Naive thymus-derived CD4-positive, alpha-beta T cell (primary cell): ENCODE measurements around the gene CNN2. TPM values are rescaled to one million over a fixed set of nuclear protein-coding genes. Genes with fewer than 3 reads are reported as not detected.

ENCODE experiments used
- ATAC-seq: fragments of 150-1000 bp; cut with Tn5 transposase; 2 replicates; pipeline ENCODE4 v1.10.0; 2021; ENCODE audit warnings: mild to moderate bottlenecking, moderate library complexity
- CTCF ChIA-PET: fragments of 350-600 bp; sonication (Branson Sonifier 250); formaldehyde crosslinking; loops from one replicate; lab custom pipeline; 2021; ENCODE audit warnings: antibody characterized with exemption; lab: Charles Lee
- POLR2A ChIA-PET: fragments of 350-600 bp; sonication (Branson Sonifier 250); formaldehyde crosslinking; loops from one replicate; lab custom pipeline; 2021; ENCODE audit warnings: antibody characterized with exemption, inconsistent platforms; lab: Charles Lee
- DNase-seq, 9 donors: peaks; one replicate each; pipeline versions ENCODE4 v3.0.0 to v3.0.0-alpha.2; 2020 to 2022; ENCODE audit warnings: mixed read lengths in 1 of 9
- H3K27ac ChIP-seq: one replicate; pipeline ENCODE4 v1.7.0; 2013; ENCODE audit warnings: mild to moderate bottlenecking, low read depth, low read length, moderate library complexity
- H3K27me3 ChIP-seq, 2 donors: one replicate each; pipeline ENCODE4 v1.7.0; 2013; ENCODE audit warnings: low read length in 2 of 2, mild to moderate bottlenecking in 2 of 2, moderate library complexity in 2 of 2; ENCODE audit not compliant: control insufficient read depth in 2 of 2, insufficient read depth in 2 of 2
- H3K36me3 ChIP-seq, 3 experiments: 1 replicate in 2 of 3; 2 replicates in 1 of 3; pipeline ENCODE4 v1.7.0; 2013; ENCODE audit warnings: low read length in 3 of 3, mild to moderate bottlenecking in 3 of 3, moderate library complexity in 1 of 3; ENCODE audit not compliant: insufficient read depth in 3 of 3, control insufficient read depth in 2 of 3
- H3K4me1 ChIP-seq, 2 donors: one replicate each; pipeline ENCODE4 v1.7.0; 2013; ENCODE audit warnings: low read length in 2 of 2, mild to moderate bottlenecking in 2 of 2, moderate library complexity in 1 of 2; ENCODE audit not compliant: control insufficient read depth in 2 of 2, insufficient read depth in 2 of 2
- H3K4me3 ChIP-seq: 2 replicates; pipeline ENCODE4 v1.7.0; 2013; ENCODE audit warnings: mild to moderate bottlenecking, low read length
- H3K9me3 ChIP-seq, 3 experiments: 1 replicate in 2 of 3; 2 replicates in 1 of 3; pipeline ENCODE4 v1.7.0; 2013; ENCODE audit warnings: low read length in 3 of 3; ENCODE audit not compliant: control insufficient read depth in 2 of 3
- H3K27ac Mint-ChIP-seq, 9 donors: one replicate each; pipeline ENCODE4 v1.8.0; 2020 to 2022; ENCODE audit warnings: mixed read lengths in 9 of 9, mild to moderate bottlenecking in 8 of 9, moderate library complexity in 5 of 9, inconsistent platforms in 2 of 9
- H3K27me3 Mint-ChIP-seq, 5 donors: one replicate each; pipeline ENCODE4 v1.8.0; 2021 to 2022; ENCODE audit warnings: mixed read lengths in 5 of 5, mild to moderate bottlenecking in 1 of 5
- H3K36me3 Mint-ChIP-seq, 5 donors: one replicate each; pipeline ENCODE4 v1.8.0; 2020 to 2022; ENCODE audit warnings: mixed read lengths in 5 of 5, mild to moderate bottlenecking in 3 of 5, inconsistent platforms in 1 of 5
- H3K4me1 Mint-ChIP-seq, 7 donors: one replicate each; pipeline ENCODE4 v1.8.0; 2020 to 2022; ENCODE audit warnings: mixed read lengths in 7 of 7, mild to moderate bottlenecking in 3 of 7, inconsistent platforms in 1 of 7
- H3K4me3 Mint-ChIP-seq, 10 donors: one replicate each; pipeline ENCODE4 v1.8.0; 2020 to 2022; ENCODE audit warnings: mild to moderate bottlenecking in 10 of 10, mixed read lengths in 10 of 10, moderate library complexity in 6 of 10, inconsistent platforms in 2 of 10
- H3K9me3 Mint-ChIP-seq, 11 donors: one replicate each; pipeline ENCODE4 v1.8.0; 2020 to 2022; ENCODE audit warnings: mixed read lengths in 11 of 11, mild to moderate bottlenecking in 4 of 11, inconsistent platforms in 1 of 11, moderate library complexity in 1 of 11
- intact Hi-C, 2 donors: fragments of 100-400 bp; cut with micrococcal nuclease; formaldehyde crosslinking; loops; one replicate each; pipeline ENCODE4 v1.15.1; 2023
- polyA plus RNA-seq, 2 donors: library from polyadenylated mRNA; unstranded; fragments of 300-500 nt; fragmentation: Illumina TruSeq; gene quantifications; one replicate each; pipeline ENCODE4 v1.2.3, GENCODE V29; 2021
- total RNA-seq, 6 experiments: library from RNA in 5 of 6; stranded (reverse) in 5 of 6; gene quantifications; 1 replicate in 5 of 6; 2 replicates in 1 of 6; pipeline ENCODE4 v1.2.3 and lab custom pipeline; 2021 to 2026

The CNN2 gene
- total and polyA plus RNA-seq, 7 experiments from 2014 or later: 234 to 704 (median 326) TPM

GRCh38 chr19:993831-994393, 32.5 kb upstream of the CNN2 start:
- Histone ChIP-seq H3K4me3 (no peak overlapping the region), H3K27me3 (no peaks in the 10 kb centered on the region), H3K27ac (no peak overlapping the region), H3K36me3 (peaks cover 0 to 53% (median 0%) of the 10 kb centered on the region in 3 experiments), H3K4me1 (peaks cover 14 to 18% of the 10 kb centered on the region in 2 donors), H3K9me3 (no peaks in the 10 kb centered on the region)
- H3K9me3 Mint-ChIP-seq: no peaks in the 10 kb centered on the region
- no peak for DNase-seq
- POLR2A ChIA-PET: no interaction called here
- ATAC-seq: no peak
- CTCF ChIA-PET: no interaction called here
- H3K4me3 Mint-ChIP-seq: no peak overlapping the region
- H3K36me3 Mint-ChIP-seq: peaks cover 0 to 5% (median under 1%) of the 10 kb centered on the region in 5 donors
- no peak overlapping the region for H3K27ac Mint-ChIP-seq
- intact Hi-C loops: no loop called here
- H3K27me3 Mint-ChIP-seq: peaks cover 1 to 23% (median 8%) of the 10 kb centered on the region in 5 donors
- peaks cover 6 to 8% (median 7%) of the 10 kb centered on the region in 7 donors for H3K4me1 Mint-ChIP-seq

GRCh38 chr19:994516-994915, 31.9 kb upstream of the CNN2 start:
- peaks cover 14 to 18% of the 10 kb centered on the region in 2 donors for H3K4me1 ChIP-seq
- no peak overlapping the region for H3K27ac ChIP-seq
- peaks cover 7 to 29% (median 14%) of the 10 kb centered on the region in 5 donors for H3K27me3 Mint-ChIP-seq
- peaks cover 0 to 5% (median 0%) of the 10 kb centered on the region in 11 donors for H3K9me3 Mint-ChIP-seq
- H3K4me3 ChIP-seq: no peak overlapping the region
- peaks cover 6 to 13% (median 7%) of the 10 kb centered on the region in 7 donors for H3K4me1 Mint-ChIP-seq
- ChIA-PET CTCF (no interaction called here), POLR2A (no interaction called here)
- no peak for ATAC-seq
- no peaks in the 10 kb centered on the region for H3K9me3 ChIP-seq
- peak overlapping the region in 1 of 9 donors; percentile 56 for H3K27ac Mint-ChIP-seq
- peaks cover 0 to 5% (median 4%) of the 10 kb centered on the region in 5 donors for H3K36me3 Mint-ChIP-seq
- intact Hi-C loops: no loop called here
- H3K36me3 ChIP-seq: peaks cover 0 to 47% (median 0%) of the 10 kb centered on the region in 3 experiments
- DNase-seq: no peak
- no peak overlapping the region for H3K4me3 Mint-ChIP-seq
- H3K27me3 ChIP-seq: no peaks in the 10 kb centered on the region

GRCh38 chr19:995051-995827, 31.2 kb upstream of the CNN2 start:
- ATAC-seq (no peak), DNase-seq (no peak)
- Mint-ChIP-seq H3K4me1 (peaks cover 6 to 13% (median 7%) of the 10 kb centered on the region in 7 donors), H3K9me3 (peaks cover 0 to 5% (median 0%) of the 10 kb centered on the region in 11 donors), H3K36me3 (peaks cover 0 to 5% (median 4%) of the 10 kb centered on the region in 5 donors), H3K27me3 (peaks cover 7 to 33% (median 14%) of the 10 kb centered on the region in 5 donors), H3K27ac (peak overlapping the region in 2 of 9 donors; percentile 43 to 54), H3K4me3 (no peak overlapping the region)
- peaks cover 14 to 18% of the 10 kb centered on the region in 2 donors for H3K4me1 ChIP-seq
- no peaks in the 10 kb centered on the region for H3K27me3 ChIP-seq
- ChIA-PET CTCF (no interaction called here), POLR2A (interaction anchor here (0.9 to 1.3 kb wide), 4 partner anchors 10 to 93 kb away, joined by 3 to 5 read pairs (median 4); partner anchors contain the start of gene WDR18)
- no peaks in the 10 kb centered on the region for H3K9me3 ChIP-seq
- H3K4me3 ChIP-seq: no peak overlapping the region
- H3K36me3 ChIP-seq: peaks cover 0 to 40% (median 0%) of the 10 kb centered on the region in 3 experiments
- intact Hi-C loops: loop anchor here in 1 of 2 donors (5.0 kb wide), 1 partner anchor 223 kb away; no protein-coding TSS in a partner anchor
- peak overlapping the region; percentile 38 for H3K27ac ChIP-seq

- Mint-ChIP-seq H3K27me3 (peaks cover 7 to 36% (median 16%) of the 10 kb centered on the region in 5 donors), H3K9me3 (peaks cover 0 to 5% (median 0%) of the 10 kb centered on the region in 11 donors), H3K27ac (peak overlapping the region in 8 of 9 donors; percentile 31 to 96 (median 76)), H3K4me3 (peak overlapping the region; percentile 25 to 82 (median 64)), H3K4me1 (peaks cover 6 to 15% (median 10%) of the 10 kb centered on the region in 7 donors), H3K36me3 (peaks cover 0 to 4% (median 3%) of the 10 kb centered on the region in 5 donors)
- peak; percentile 59 to 93 (median 73) for DNase-seq
- intact Hi-C loops: loop anchor here in 1 of 2 donors (1.0 to 5.0 kb wide), 2 partner anchors 70 to 224 kb away; partner anchors contain the start of gene ARID3A
- ChIA-PET POLR2A (interaction anchor here (0.7 to 2.8 kb wide), 12 partner anchors 8 to 273 kb away, joined by 3 to 8 read pairs (median 4); partner anchors contain the start of genes CIRBP, CNN2 and WDR18), CTCF (interaction anchor here (0.6 to 1.7 kb wide), 4 partner anchors 12 to 908 kb away, joined by 3 to 6 read pairs (median 4); partner anchors contain the start of gene WDR18)
- Histone ChIP-seq H3K27ac (peak overlapping the region; percentile 38), H3K9me3 (no peaks in the 10 kb centered on the region), H3K4me1 (peaks cover 17 to 20% of the 10 kb centered on the region in 2 donors), H3K27me3 (peaks cover 2% of the 10 kb centered on the region in 2 donors), H3K4me3 (no peak overlapping the region), H3K36me3 (peaks cover 0 to 31% (median 0%) of the 10 kb centered on the region in 3 experiments)
- ATAC-seq: peak; percentile 84
These were observed 30.2 kb upstream of the CNN2 start for GRCh38 chr19:996051-996838.

- intact Hi-C loops: loop anchor here in 1 of 2 donors (5.0 kb wide), 1 partner anchor 226 kb away; no protein-coding TSS in a partner anchor
- CTCF ChIA-PET: interaction anchor here (1.1 to 1.8 kb wide), 2 partner anchors 9 to 14 kb away, joined by 3 to 6 read pairs; partner anchors contain the start of gene WDR18
- H3K36me3 ChIP-seq: peaks cover 0 to 18% (median 0%) of the 10 kb centered on the region in 3 experiments
- H3K9me3 ChIP-seq: no peaks in the 10 kb centered on the region
- DNase-seq: no peak
- no peak overlapping the region for H3K27ac ChIP-seq
- H3K4me3 Mint-ChIP-seq: peak overlapping the region in 2 of 10 donors; percentile 9 to 45
- peaks cover 0 to 5% (median 0%) of the 10 kb centered on the region in 11 donors for H3K9me3 Mint-ChIP-seq
- POLR2A ChIA-PET: interaction anchor here (2.8 kb wide), 1 partner anchor 29 kb away, joined by 8 read pairs; the partner anchor contains the start of gene CNN2
- ATAC-seq: no peak
- peak overlapping the region in 2 of 9 donors; percentile 60 to 82 for H3K27ac Mint-ChIP-seq
- peaks cover 0 to 4% (median 0%) of the 10 kb centered on the region in 5 donors for H3K36me3 Mint-ChIP-seq
- peaks cover 24% of the 10 kb centered on the region in 2 donors for H3K4me1 ChIP-seq
- H3K4me1 Mint-ChIP-seq: peaks cover 6 to 16% (median 11%) of the 10 kb centered on the region in 7 donors
- H3K27me3 Mint-ChIP-seq: peaks cover 7 to 44% (median 20%) of the 10 kb centered on the region in 5 donors
- no peak overlapping the region for H3K4me3 ChIP-seq
- peaks cover 5 to 6% of the 10 kb centered on the region in 2 donors for H3K27me3 ChIP-seq
These were observed 28.3 kb upstream of the CNN2 start for GRCh38 chr19:998064-998463.
